Fibroblast of mammary gland (primary cell): Measurements from ENCODE around the gene ZIC3.

Experiments used
- DNase-seq: peaks from one replicate; pipeline ENCODE4 v3.0.0-alpha.2; 2010; ENCODE audit warnings: low read depth
- H3K4me3 ChIP-seq: 2 replicates; pipeline ENCODE4 v1.5.1; 2011; ENCODE audit warnings: low read depth, mild to moderate bottlenecking, low read length, moderate library complexity; ENCODE audit not compliant: control insufficient read depth
- TF ChIP-seq, protein P1 (sequence below): conservative IDR thresholded peaks from 2 replicates; pipeline ENCODE4 v1.5.1; 2011; ENCODE audit warnings: low read depth, low read length, inconsistent platforms; ENCODE audit not compliant: control insufficient read depth, insufficient read depth

ZIC3 gene

DNA sequence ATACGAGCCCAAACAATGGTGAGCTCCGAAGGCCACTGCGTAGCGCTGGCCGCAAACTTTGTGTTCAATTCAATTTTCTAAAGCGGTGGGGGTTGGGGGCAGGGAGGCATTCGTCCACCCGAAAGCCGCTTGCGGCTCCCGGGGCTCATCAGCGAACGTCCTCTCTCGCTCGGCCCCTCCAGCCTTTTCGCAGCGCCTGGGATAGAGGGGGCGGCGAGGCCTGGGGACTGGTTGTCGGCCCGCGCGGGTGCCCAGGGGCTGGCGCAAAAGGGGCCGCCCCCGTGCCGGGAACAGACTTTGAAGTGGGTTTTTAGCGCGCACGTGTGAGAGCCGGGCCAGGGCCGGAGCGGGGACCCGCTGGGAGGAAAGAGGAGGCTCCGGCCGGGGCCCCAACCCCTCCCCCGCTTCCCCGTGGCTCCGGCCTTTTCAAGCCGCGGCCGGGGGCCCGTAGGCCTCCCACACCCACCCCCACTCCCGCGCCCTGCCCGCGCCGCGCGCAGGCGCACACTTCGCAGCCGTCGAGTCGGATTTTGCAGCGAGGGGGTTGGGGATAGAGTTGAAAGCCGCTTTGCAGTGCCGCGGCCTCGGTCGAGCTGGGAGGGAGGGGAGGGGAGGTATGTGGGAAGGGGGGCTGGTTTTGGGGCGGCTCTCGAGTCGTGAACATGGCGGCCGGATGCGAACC lies 8.3 kb downstream of the ZIC3 start:
- no peak for DNase-seq
- H3K4me3 ChIP-seq = no peak overlapping the region
- TF ChIP-seq, protein P1, sequence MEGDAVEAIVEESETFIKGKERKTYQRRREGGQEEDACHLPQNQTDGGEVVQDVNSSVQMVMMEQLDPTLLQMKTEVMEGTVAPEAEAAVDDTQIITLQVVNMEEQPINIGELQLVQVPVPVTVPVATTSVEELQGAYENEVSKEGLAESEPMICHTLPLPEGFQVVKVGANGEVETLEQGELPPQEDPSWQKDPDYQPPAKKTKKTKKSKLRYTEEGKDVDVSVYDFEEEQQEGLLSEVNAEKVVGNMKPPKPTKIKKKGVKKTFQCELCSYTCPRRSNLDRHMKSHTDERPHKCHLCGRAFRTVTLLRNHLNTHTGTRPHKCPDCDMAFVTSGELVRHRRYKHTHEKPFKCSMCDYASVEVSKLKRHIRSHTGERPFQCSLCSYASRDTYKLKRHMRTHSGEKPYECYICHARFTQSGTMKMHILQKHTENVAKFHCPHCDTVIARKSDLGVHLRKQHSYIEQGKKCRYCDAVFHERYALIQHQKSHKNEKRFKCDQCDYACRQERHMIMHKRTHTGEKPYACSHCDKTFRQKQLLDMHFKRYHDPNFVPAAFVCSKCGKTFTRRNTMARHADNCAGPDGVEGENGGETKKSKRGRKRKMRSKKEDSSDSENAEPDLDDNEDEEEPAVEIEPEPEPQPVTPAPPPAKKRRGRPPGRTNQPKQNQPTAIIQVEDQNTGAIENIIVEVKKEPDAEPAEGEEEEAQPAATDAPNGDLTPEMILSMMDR = no peak

DNA sequence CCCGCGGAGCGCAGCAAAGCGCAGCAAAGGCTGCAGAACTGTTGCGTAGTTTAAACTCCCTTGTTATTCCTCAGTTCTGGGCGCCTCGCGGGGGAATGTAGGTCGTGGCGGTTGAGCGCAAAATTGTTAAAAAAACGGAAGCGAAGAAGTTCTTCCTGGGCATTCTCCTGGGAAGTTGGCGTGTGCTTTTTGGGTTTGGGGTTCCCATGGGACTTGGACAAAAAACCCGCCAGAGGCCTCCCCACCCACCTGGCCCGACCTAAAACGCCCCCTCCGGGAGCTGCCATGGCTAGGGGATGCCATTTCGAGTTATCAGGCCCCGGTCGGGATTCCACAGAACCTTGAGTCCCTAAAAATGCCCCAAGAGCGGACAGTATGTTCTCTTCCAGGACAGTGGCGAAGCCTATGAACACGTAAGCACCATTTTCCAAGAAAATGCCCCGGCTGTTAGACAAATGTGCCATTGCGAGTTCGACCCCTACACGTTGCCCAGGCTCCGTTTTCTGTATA lies 8.9 kb downstream of the ZIC3 start:
- TF ChIP-seq, protein P1 = no peak
- H3K4me3 ChIP-seq = no peak overlapping the region
- DNase-seq = no peak

DNA sequence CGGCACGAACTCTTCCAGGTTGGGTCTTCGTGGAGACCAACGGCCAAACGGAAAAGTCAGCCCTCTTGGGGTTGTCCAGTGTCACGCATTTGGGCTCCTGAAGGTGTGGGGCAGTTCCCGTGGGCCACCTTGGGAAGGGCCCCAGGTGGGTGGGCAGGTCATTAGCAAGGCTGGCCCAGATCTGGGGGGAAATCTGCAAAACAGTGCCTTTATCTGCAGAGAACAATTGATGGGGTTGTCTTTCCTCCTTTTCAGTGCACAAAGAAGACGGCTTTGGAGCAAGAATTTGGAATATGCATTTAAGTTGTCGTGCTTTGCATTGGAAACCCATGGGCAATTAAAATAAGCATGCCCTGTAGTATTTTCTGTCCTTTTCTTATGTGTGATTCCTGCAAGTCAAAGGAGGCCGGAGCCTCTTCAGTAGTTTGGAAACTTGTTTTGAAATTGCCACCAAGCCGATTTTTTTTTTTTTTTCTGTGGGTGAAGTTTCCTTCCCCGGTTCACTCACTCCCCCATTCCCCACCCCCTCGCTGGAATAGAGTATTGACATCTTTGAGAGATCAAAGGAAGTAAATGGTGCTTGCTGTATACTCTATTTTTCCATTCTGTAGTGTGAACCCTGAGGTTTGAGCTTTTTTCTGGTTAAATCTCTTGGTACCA lies 9.8 kb downstream of the ZIC3 start:
- TF ChIP-seq, protein P1 = no peak
- DNase-seq = no peak
- no peak overlapping the region for H3K4me3 ChIP-seq

DNA sequence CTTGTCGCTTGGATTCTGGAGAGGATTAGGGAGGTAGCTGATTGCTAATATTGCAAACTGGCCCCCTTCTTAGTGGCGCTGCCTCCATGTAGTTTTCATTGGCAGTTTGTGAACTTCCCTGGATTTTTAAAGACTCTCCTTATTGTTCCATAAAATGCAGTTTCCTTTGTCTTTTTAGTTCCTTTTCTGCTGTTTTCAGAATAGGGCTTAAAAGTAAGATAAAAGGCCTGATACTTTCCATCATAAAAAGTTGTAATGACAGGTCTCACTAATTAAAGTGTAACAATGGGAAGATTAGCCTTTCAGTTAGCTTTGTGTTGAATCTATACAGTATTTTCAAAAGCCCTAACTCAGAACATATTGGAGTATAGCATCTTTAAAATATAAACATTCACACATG lies 21.2 kb downstream of the ZIC3 start:
- TF ChIP-seq, protein P1 = no peak

DNA sequence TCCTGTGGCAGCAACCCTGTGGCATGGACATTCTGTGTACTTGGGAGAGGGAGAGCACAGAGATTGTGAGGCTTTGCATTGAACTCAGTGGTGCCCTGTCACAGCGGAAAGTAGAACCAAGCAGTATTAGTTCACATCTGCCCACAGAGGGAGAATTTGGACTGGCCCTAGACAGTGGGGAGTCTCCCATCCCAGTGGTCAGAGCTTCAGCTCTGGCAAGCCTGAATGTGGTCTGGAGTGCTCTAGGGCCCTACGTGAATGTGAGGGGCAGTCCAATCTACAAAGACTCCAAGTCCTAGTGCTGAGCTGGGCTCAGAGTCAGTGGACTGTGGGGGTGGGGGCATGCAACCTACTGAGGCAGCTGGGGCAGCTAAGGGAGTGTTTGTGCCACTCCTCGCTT lies 34.8 kb downstream of the ZIC3 start:
- H3K4me3 ChIP-seq = no peak overlapping the region
- TF ChIP-seq, protein P1 = no peak
- DNase-seq = no peak

More for the DNA sequence above, 21.2 kb downstream of the ZIC3 start:
- no peak for DNase-seq
- no peak overlapping the region for H3K4me3 ChIP-seq
